ENCODE data around the gene ZCCHC4.

- no peak for TF ChIP-seq CTCF (conservative IDR thresholded peaks at IDR 0.05; ENCODE audit: low read depth, low read length)
- TF ChIP-seq CEBPB (IDR thresholded peaks at IDR 0.05; ENCODE audit: low read depth, low read length): no peak
- TF ChIP-seq POLR2A (IDR thresholded peaks at IDR 0.05; ENCODE audit: low read depth, low read length): no peak
- TF ChIP-seq RCOR1 (IDR thresholded peaks at IDR 0.05; ENCODE audit: insufficient replicate concordance, low read length): no peak
- TF ChIP-seq SMC3 (IDR thresholded peaks at IDR 0.05; ENCODE audit: low read depth, low read length): no peak
- TF ChIP-seq RAD21 (IDR thresholded peaks at IDR 0.05; ENCODE audit: low read length): no peak
- TF ChIP-seq RFX5 (IDR thresholded peaks at IDR 0.05; ENCODE audit: low read depth, low read length): no peak
- no peak for TF ChIP-seq MAFK (IDR thresholded peaks at IDR 0.05; ENCODE audit: low read depth, low read length)
- no peak for TF ChIP-seq BHLHE40 (IDR thresholded peaks at IDR 0.05; ENCODE audit: low read depth, low read length)
- TF ChIP-seq, protein P1, sequence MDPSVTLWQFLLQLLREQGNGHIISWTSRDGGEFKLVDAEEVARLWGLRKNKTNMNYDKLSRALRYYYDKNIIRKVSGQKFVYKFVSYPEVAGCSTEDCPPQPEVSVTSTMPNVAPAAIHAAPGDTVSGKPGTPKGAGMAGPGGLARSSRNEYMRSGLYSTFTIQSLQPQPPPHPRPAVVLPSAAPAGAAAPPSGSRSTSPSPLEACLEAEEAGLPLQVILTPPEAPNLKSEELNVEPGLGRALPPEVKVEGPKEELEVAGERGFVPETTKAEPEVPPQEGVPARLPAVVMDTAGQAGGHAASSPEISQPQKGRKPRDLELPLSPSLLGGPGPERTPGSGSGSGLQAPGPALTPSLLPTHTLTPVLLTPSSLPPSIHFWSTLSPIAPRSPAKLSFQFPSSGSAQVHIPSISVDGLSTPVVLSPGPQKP (IDR thresholded peaks at IDR 0.05; ENCODE audit: borderline replicate concordance, low read depth, low read length): no peak
- no peak for TF ChIP-seq NFE2L2 (IDR thresholded peaks at IDR 0.05; ENCODE audit: low read depth, low read length)
Observed at GRCh38 chr4:25403699-25404098, 91.1 kb downstream of the ZCCHC4 start.

Data from IMR-90 (cell line).